Stomach (tissue), 9 donors: ENCODE measurements around the gene LPIN2. TPM values are rescaled to one million over a fixed set of nuclear protein-coding genes. Genes with fewer than 3 reads are reported as not detected.

Experiments used
- DNase-seq, 2 donors: peaks; one replicate each; pipeline versions ENCODE4 v3.0.0 to v3.0.0-alpha.2; 2013 to 2019
- H3K27ac ChIP-seq, 5 donors: fragments of 200-600 bp in 4 of 5; sonication (generic) in 4 of 5; one replicate each; pipeline ENCODE4 v1.5.1; 2013 to 2019; ENCODE audit warnings: mild to moderate bottlenecking in 1 of 5, moderate library complexity in 1 of 5
- H3K27me3 ChIP-seq, 3 donors: fragments of 200-600 bp; sonication (generic); one replicate each; pipeline ENCODE4 v1.5.1; 2017 to 2019; ENCODE audit warnings: mixed run types in 1 of 3
- H3K36me3 ChIP-seq, 4 donors: fragments of 200-600 bp; sonication (generic); 1 replicate in 3 of 4; 2 replicates in 1 of 4; pipeline ENCODE4 v1.5.1; 2016 to 2019
- H3K4me1 ChIP-seq, 4 donors: fragments of 200-600 bp; sonication (generic); one replicate each; pipeline ENCODE4 v1.5.1; 2016 to 2019
- H3K4me3 ChIP-seq, 4 donors: fragments of 200-600 bp; sonication (generic) in 3 of 4; one replicate each; pipeline ENCODE4 v1.5.1; 2016 to 2019; ENCODE audit warnings: mild to moderate bottlenecking in 1 of 4
- H3K9me3 ChIP-seq, 4 donors: fragments of 200-600 bp; sonication (generic); one replicate each; pipeline ENCODE4 v1.5.1; 2016 to 2019
- CTCF ChIP-seq, 7 experiments: fragments of 450-650 bp in 4 of 7; fragments of 200-600 bp in 3 of 7; sonication (generic) in 3 of 7; IDR thresholded peaks; one replicate each; pipeline ENCODE4 v1.5.1; 2016 to 2019; ENCODE audit warnings: antibody characterized with exemption in 7 of 7, control low read depth in 2 of 7, mild to moderate bottlenecking in 1 of 7
- EP300 ChIP-seq: sonication (generic); formaldehyde crosslinking; IDR thresholded peaks from one replicate; pipeline ENCODE4 v1.6.1; 2017; ENCODE audit warnings: antibody characterized with exemption
- POLR2A ChIP-seq, 4 donors: fragments of 450-650 bp; IDR thresholded peaks; one replicate each; pipeline ENCODE4 v1.6.1; 2016; ENCODE audit warnings: antibody characterized with exemption in 4 of 4, control low read depth in 2 of 4, mild to moderate bottlenecking in 1 of 4, moderate library complexity in 1 of 4
- POLR2AphosphoS5 ChIP-seq, 3 donors: sonication (generic); formaldehyde crosslinking; IDR thresholded peaks; one replicate each; pipeline ENCODE4 v1.6.1; 2016; ENCODE audit warnings: antibody characterized with exemption in 3 of 3
- WGBS, 5 donors: extraction: QIAGEN DNeasy Blood & Tissue Kit in 3 of 5; methylation state at CpG; one replicate each; pipeline versions ENCODE4 v1.1.5 to v1.1.7; 2013 to 2018; 5-methylcytosine and 5-hydroxymethylcytosine counted together
- intact Hi-C: fragments of 100-400 bp; cut with DNase I; formaldehyde crosslinking; loops from one replicate; pipeline ENCODE4 v1.15.1; 2023; ENCODE audit warnings: low total_unique reads
- polyA plus RNA-seq, 3 donors: library from polyadenylated mRNA; stranded (reverse); fragments of 200-250 nt; gene quantifications; one replicate each; pipeline ENCODE4 v1.2.3, GENCODE V29; 2013
- total RNA-seq, 5 donors: library from RNA; depleted of rRNA; stranded (reverse); fragments of >200 nt; gene quantifications; one replicate each; pipeline versions ENCODE4 v1.1.0 to v1.2.3, GENCODE V29; 2014 to 2016
- donor health status: healthy with polysubstance abuse.
- donor health status: Bipolar disorder and iron deficiency.
- donor health status: healthy.

LPIN2 gene
- total and polyA plus RNA-seq, 8 donors = 4.0 to 86.8 (median 13.0) TPM

- H3K27ac ChIP-seq = no peak overlapping the region
- intact Hi-C loops = no loop called here
- no peaks in the 10 kb centered on the region for H3K36me3 ChIP-seq
- H3K4me1 ChIP-seq = peaks cover 1 to 83% (median 28%) of the 10 kb centered on the region in 4 donors
- DNase-seq = no peak
- TF ChIP-seq CTCF (IDR thresholded peaks at IDR 0.05) = no peak
- no peak for TF ChIP-seq POLR2AphosphoS5 (IDR thresholded peaks at IDR 0.05)
- TF ChIP-seq POLR2A (IDR thresholded peaks at IDR 0.05) = no peak
- no peak for TF ChIP-seq EP300
- 66 to 88% (median 73%) methylated on average over 3 to 4 of the region's 4 CpGs for WGBS, 5 donors
- H3K4me3 ChIP-seq = no peak overlapping the region
- H3K9me3 ChIP-seq = no peaks in the 10 kb centered on the region
- no peaks in the 10 kb centered on the region for H3K27me3 ChIP-seq
Measured at GRCh38 chr18:2990956-2991640, 21.8 kb downstream of the LPIN2 start.

GRCh38 chr18:2987876-2988790, 24.8 kb downstream of the LPIN2 start:
- H3K4me3 ChIP-seq = no peak overlapping the region
- TF ChIP-seq POLR2A (IDR thresholded peaks at IDR 0.05) = no peak
- TF ChIP-seq EP300 = no peak
- no peak for TF ChIP-seq CTCF (IDR thresholded peaks at IDR 0.05)
- no peak for TF ChIP-seq POLR2AphosphoS5 (IDR thresholded peaks at IDR 0.05)
- peaks cover 20 to 85% (median 33%) of the 10 kb centered on the region in 4 donors for H3K4me1 ChIP-seq
- intact Hi-C loops = no loop called here
- no peak for DNase-seq
- H3K36me3 ChIP-seq = no peaks in the 10 kb centered on the region
- H3K27me3 ChIP-seq = no peaks in the 10 kb centered on the region
- no peaks in the 10 kb centered on the region for H3K9me3 ChIP-seq
- H3K27ac ChIP-seq = no peak overlapping the region
- 89 to 95% (median 93%) methylated on average over 5 of the region's 5 CpGs for WGBS, 5 donors

- WGBS, 5 donors = 22 to 48% (median 30%) methylated on average over 4 of the region's 4 CpGs
- peaks cover 30 to 95% (median 51%) of the 10 kb centered on the region in 4 donors for H3K4me1 ChIP-seq
- no peaks in the 10 kb centered on the region for H3K27me3 ChIP-seq
- no peak overlapping the region for H3K4me3 ChIP-seq
- intact Hi-C loops = no loop called here
- H3K27ac ChIP-seq = peak overlapping the region in 4 of 5 donors; percentile 50 to 92 (median 75)
- no peak for TF ChIP-seq POLR2AphosphoS5 (IDR thresholded peaks at IDR 0.05)
- no peak for TF ChIP-seq CTCF (IDR thresholded peaks at IDR 0.05)
- no peak for TF ChIP-seq POLR2A (IDR thresholded peaks at IDR 0.05)
- no peak for TF ChIP-seq EP300
- DNase-seq = no peak
- H3K9me3 ChIP-seq = no peaks in the 10 kb centered on the region
- H3K36me3 ChIP-seq = no peaks in the 10 kb centered on the region
Measured at GRCh38 chr18:2986150-2986865, 26.6 kb downstream of the LPIN2 start.

- Histone ChIP-seq H3K27ac (peak overlapping the region in 4 of 5 donors; percentile 50 to 92 (median 75)), H3K4me3 (no peak overlapping the region), H3K9me3 (no peaks in the 10 kb centered on the region), H3K4me1 (peaks cover 31 to 95% (median 58%) of the 10 kb centered on the region in 4 donors), H3K36me3 (no peaks in the 10 kb centered on the region), H3K27me3 (no peaks in the 10 kb centered on the region)
- DNase-seq = no peak
- 59 to 61% (median 60%) methylated on average over 2 of the region's 2 CpGs for WGBS, 5 donors
- intact Hi-C loops = no loop called here
- TF ChIP-seq POLR2A (IDR thresholded peaks at IDR 0.05) (no peak), CTCF (IDR thresholded peaks at IDR 0.05) (peak in 5 of 7 experiments; percentile 10 to 53 (median 44))
Measured at GRCh38 chr18:2985628-2986027, 27.3 kb downstream of the LPIN2 start.
